GM18508 (cell line): Measurements from ENCODE around the gene MSH6.

Source experiments
- ATAC-seq: cut with Tn5 transposase; IDR thresholded peaks from one replicate; pipeline ENCODE4 v1.9.1; 2021; ENCODE audit warnings: moderate number of reproducible peaks; ENCODE audit not compliant: insufficient read depth, unreplicated experiment

MSH6 gene

DNA sequence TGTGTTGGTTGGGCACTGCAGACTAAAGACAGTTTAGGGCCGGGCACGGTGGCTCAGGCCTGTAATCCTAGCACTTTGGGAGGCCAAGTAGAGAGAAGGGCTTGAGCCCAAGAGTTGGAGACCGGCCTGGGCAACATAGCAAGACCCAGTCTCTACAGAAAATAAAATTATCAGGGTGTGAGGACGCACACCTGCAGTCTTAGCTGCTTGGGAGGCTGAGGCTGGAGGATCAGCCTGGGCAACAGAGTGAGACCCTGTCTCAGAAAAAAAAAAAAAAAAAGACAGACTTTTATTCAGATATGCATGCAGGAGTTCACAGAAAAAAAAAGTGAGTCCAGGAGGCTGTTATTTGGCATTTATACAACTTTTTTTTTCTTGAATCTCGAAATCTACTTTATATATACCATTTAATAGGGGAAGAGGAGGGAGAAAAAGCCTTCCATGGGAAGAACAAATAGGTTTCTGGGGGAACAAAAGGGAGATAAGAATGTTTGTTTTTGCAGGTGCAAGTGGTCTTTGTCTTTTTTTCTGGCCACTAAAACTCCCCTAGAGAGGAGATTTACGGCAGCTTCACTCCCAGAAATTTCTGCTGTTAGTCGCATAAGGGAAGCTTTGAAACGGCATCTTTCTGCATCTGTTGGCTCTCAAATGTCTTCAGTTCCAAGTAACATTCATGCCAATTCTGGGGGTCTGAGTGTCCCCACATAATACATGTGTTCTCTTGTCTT, 4.1 kb upstream of the MSH6 start:
- ATAC-seq: no peak

DNA sequence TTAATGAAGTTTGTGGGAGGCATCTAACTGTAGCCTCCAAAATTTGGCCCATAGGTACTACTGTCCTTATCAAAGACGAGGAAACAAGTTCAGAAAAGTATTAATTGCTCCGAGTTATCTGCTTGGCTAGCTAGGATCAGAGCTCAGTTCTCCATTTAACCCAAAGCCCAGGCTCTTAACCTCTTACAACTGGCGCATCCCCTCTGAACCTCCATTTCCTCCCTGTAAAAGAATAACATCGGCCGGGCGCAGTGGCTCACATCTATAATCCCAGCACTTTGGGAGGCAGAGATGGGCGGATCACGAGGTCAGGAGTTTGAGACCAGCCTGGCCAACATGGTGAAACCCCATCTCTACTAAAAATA, 3.5 kb upstream of the MSH6 start:
- ATAC-seq: no peak

DNA sequence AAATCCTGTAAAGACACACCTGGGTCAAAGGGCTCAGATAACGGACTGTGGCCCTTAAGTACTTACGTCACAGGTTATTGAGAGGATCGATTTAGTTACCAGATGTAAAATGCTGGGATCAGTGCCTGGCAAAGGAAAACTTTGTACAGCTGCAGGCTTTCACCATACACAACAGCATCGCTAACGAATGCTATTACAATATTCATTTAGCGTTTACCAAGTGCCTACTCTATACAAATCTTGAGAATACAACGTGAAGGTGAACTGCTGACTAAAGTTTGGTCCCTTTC, 619 bp upstream of the MSH6 start:
- ATAC-seq: no peak

DNA sequence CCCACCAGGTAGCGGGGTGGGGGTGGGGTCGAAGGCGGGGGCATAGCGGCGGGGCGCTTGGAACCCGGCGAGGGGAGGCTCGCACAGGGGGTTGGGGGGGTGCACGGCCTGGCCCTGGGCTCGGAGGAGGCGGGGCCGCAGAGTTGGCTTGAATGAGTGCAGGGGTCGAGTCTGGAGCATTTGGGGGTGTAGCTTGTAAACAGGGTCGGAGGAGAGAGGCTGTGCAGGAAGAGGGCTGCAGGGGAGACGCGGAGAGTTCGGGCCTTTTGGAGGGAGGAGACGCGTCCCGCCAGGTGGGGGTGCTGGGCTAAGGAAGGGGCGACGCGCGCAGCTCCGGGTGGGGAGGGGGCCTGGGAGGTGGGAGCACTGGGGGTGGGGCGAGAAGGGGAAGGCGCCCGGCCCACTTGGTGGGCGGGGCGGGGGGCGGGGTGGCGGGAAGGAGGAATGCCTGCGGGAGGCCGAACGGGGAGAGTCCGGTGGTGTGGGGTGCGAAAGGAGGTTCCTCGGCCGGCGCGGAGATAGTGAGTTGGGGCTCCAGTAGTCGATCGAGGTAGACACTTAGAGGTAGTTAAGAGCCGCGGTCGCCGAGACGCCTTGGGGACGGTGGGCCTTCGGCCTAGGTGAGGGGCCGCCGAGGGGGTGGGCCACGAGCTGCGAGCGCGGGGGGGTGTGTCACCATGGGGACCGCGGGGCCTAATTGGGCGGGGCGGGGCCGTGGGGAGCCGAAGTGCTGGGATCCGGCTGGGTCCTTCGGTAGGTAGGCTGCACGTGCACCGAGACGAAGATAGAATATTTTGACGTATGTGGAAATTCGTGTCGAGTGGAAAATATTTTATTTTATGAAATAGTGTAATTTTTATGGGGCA, 774 bp downstream of the MSH6 start:
- peak; percentile 24 for ATAC-seq

- ATAC-seq: no peak
Measured at GRCh38 chr2:47784352-47784851, 1.5 kb downstream of the MSH6 start.

GRCh38 chr2:47785986-47786385, 3.0 kb downstream of the MSH6 start:
- ATAC-seq: no peak

GRCh38 chr2:47796090-47796697, 13.2 kb downstream of the MSH6 start:
- no peak for ATAC-seq

- ATAC-seq: no peak
Measured at GRCh38 chr2:47798631-47799030, 15.7 kb downstream of the MSH6 start.

- no peak for ATAC-seq
Measured at GRCh38 chr2:47799031-47799609, 16.2 kb downstream of the MSH6 start.

GRCh38 chr2:47801118-47801517, 18.2 kb downstream of the MSH6 start:
- ATAC-seq: no peak

DNA sequence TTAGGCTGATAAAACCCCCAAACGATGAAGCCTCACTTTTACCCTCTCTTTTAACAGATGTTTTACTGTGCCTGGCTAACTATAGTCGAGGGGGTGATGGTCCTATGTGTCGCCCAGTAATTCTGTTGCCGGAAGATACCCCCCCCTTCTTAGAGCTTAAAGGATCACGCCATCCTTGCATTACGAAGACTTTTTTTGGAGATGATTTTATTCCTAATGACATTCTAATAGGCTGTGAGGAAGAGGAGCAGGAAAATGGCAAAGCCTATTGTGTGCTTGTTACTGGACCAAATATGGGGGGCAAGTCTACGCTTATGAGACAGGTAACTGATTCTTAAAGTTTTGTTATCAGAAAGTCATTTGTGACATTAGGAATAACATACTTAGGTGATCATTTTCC, 20.4 kb downstream of the MSH6 start:
- no peak for ATAC-seq

GRCh38 chr2:47803770-47804169, 20.8 kb downstream of the MSH6 start:
- ATAC-seq: no peak

GRCh38 chr2:47805850-47806249, 22.9 kb downstream of the MSH6 start:
- ATAC-seq: no peak

DNA sequence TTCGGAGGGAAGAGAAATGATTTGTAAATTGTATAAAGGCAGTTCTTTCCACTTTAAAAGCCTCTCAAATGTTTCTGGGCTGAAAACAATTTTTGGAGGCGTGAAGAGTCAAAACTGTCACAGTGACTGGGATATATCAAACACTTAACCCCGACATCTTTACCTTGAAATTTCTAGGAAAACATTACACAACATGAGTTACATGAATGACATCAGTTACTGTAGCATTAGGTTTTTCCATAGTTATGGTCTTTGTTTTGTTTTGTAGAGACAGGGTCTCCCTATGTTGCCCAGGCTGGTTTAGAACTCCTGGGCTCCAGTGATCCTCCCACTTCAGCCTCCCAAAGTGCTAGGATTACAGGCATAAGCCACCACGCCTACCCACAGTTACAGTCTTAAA, 25.7 kb downstream of the MSH6 start:
- no peak for ATAC-seq

DNA sequence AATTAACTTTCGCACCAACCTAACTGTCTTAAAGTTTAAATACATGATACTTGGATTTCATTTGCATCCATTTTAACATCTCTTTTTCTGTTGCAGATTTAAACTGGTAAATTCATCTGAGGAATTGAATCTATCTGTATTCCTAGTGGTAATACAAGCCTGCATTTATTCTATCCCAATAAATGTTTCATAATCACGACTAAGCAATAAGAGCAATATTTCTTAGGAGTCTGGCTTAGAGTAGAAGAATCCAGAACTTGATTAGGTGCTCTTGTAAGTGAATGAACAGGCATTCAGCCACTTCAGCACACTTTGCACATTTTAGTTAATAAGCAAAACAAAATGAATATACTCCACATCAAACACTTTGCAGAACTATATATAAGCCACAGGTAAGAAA, 27.0 kb downstream of the MSH6 start:
- ATAC-seq: no peak

DNA sequence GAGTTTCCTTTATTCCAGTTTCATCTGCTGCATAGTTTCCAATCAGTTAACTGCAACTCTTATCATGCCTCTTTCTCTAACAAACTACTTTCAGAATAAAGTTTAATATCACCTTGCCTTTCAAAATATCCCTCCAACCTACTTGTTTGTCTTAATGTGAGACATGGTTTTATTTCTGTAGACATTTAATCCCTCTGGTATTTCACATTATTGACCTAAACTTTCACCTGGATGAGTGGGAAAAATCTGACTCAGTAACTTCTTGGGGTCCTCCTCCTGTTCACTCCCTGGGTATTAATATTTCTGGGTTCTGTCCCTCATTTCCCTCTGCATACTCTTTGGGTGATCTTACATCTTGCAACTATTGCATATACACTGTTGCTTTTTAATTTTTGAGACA, 27.9 kb downstream of the MSH6 start:
- no peak for ATAC-seq

GRCh38 chr2:47811668-47812067, 28.7 kb downstream of the MSH6 start:
- ATAC-seq: no peak

DNA sequence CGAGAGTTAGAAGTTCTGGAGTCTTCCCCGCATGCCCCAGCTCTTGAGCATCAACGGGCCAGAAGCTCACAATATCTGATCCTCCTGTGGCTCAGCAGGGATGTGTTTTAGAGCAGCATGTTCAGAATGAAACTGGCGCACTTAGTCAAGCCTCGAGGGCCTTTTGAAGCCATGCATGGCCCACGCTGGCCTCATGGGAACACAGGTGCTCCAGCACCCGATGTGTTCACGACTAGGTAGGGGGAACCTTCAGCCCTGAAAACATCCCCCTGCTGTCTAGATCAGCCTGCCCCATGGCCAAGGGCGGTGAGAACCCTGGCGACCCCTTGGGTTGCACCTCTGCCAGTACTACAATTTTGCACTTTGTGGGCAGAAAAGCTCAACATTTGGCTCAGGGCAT, 32.8 kb downstream of the MSH6 start:
- ATAC-seq: no peak

- no peak for ATAC-seq
Measured at GRCh38 chr2:47818777-47819176, 35.8 kb downstream of the MSH6 start.

- no peak for ATAC-seq
Measured at GRCh38 chr2:47819834-47820233, 36.9 kb downstream of the MSH6 start.

DNA sequence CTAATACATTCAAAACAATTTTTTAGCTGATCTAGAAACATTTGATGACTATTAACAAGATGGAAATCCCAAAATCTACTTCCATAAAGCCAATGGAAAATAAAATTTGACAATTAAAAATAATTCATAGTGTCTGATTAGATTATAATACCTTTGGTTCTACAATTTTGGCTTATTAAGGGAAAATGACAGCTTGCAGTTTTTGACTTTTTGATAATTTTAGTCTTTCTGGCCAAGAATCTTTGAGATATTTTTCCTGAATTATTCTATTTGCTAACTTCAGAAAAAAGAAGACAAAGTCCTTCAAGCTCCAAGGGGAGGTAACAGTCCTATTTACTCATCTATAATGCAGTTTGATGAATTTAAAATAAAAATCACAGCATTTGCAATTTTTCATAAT, 39.6 kb downstream of the MSH6 start:
- no peak for ATAC-seq
